ENCODE data around the gene ATP6AP2.
A peak's percentile ranks its signal among the peaks of the same experiment; 100 is the strongest.

Gene ATP6AP2

DNA sequence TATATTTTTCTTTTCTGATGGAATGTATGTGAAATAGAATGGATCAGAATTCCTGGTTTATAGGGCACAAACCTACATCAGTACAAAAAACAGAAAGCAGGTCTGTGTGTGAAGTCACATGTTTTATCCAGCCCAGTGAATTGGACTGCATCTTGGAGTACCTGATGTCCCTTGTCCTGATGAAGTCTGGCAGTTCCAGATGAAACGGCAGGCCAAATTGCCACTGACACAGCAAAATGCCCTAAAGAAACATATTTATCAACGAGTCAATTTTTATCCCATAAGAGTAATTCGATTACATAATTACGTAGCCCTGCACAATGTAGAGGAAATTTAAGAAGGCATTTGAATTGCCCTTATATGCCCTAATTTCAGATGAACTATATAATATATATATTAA is 37.8 kb upstream of the ATP6AP2 start:
- TF ChIP-seq CTCF (IDR thresholded peaks at IDR 0.05; ENCODE audit: insufficient read depth, low read depth, low read length, missing control alignments) = no peak
- DNase-seq (ENCODE audit: low read depth) = no peak
- H3K4me3 ChIP-seq (ENCODE audit: low read length) = no peak overlapping the region

GRCh38 chrX:40543661-40544328 is 37.0 kb upstream of the ATP6AP2 start:
- H3K4me3 ChIP-seq (ENCODE audit: low read length) = no peak overlapping the region
- peak; percentile 74 for TF ChIP-seq CTCF (IDR thresholded peaks at IDR 0.05; ENCODE audit: insufficient read depth, low read depth, low read length, missing control alignments)
- peak; percentile 72 for DNase-seq (ENCODE audit: low read depth)

GRCh38 chrX:40544343-40545266 is 36.2 kb upstream of the ATP6AP2 start:
- TF ChIP-seq CTCF (IDR thresholded peaks at IDR 0.05; ENCODE audit: insufficient read depth, low read depth, low read length, missing control alignments) = no peak
- peak; percentile 13 for DNase-seq (ENCODE audit: low read depth)
- no peak overlapping the region for H3K4me3 ChIP-seq (ENCODE audit: low read length)

GRCh38 chrX:40546870-40547269 is 33.9 kb upstream of the ATP6AP2 start:
- TF ChIP-seq CTCF (IDR thresholded peaks at IDR 0.05; ENCODE audit: insufficient read depth, low read depth, low read length, missing control alignments) = no peak
- no peak for DNase-seq (ENCODE audit: low read depth)
- no peak overlapping the region for H3K4me3 ChIP-seq (ENCODE audit: low read length)

- no peak overlapping the region for H3K4me3 ChIP-seq (ENCODE audit: low read length)
- no peak for TF ChIP-seq CTCF (IDR thresholded peaks at IDR 0.05; ENCODE audit: insufficient read depth, low read depth, low read length, missing control alignments)
- DNase-seq (ENCODE audit: low read depth) = no peak
Measured at GRCh38 chrX:40550066-40550465, 30.7 kb upstream of the ATP6AP2 start.

- peak; percentile 29 for TF ChIP-seq CTCF (IDR thresholded peaks at IDR 0.05; ENCODE audit: insufficient read depth, low read depth, low read length, missing control alignments)
- DNase-seq (ENCODE audit: low read depth) = peak; percentile 4
- no peak overlapping the region for H3K4me3 ChIP-seq (ENCODE audit: low read length)
Measured at GRCh38 chrX:40552768-40553167, 28.0 kb upstream of the ATP6AP2 start.

All from epithelial cell of esophagus (primary cell).